Right lobe of liver (tissue), 4 donors: Measurements from ENCODE around the gene DPP10.

Source experiments
- POLR2A ChIP-seq: fragments of 450-650 bp; IDR thresholded peaks from one replicate; pipeline ENCODE4 v1.6.1; 2017; ENCODE audit warnings: antibody characterized with exemption, mild to moderate bottlenecking
- TF ChIP-seq, protein P1 (sequence below), 4 donors: fragments of 200-600 bp in 3 of 4; fragments of 450-650 bp in 1 of 4; IDR thresholded peaks; one replicate each; pipeline versions ENCODE4 v1.5.1 to v1.8.0; 2016 to 2022; ENCODE audit warnings: antibody characterized with exemption in 4 of 4, mild to moderate bottlenecking in 2 of 4
- donor health status: DM: no; HTN: no; CAD: no.
- donor health status: DM: no; HTN: no; CAD: no.
- donor health status: DM: no; HTN: yes; CAD: no.

DNA sequence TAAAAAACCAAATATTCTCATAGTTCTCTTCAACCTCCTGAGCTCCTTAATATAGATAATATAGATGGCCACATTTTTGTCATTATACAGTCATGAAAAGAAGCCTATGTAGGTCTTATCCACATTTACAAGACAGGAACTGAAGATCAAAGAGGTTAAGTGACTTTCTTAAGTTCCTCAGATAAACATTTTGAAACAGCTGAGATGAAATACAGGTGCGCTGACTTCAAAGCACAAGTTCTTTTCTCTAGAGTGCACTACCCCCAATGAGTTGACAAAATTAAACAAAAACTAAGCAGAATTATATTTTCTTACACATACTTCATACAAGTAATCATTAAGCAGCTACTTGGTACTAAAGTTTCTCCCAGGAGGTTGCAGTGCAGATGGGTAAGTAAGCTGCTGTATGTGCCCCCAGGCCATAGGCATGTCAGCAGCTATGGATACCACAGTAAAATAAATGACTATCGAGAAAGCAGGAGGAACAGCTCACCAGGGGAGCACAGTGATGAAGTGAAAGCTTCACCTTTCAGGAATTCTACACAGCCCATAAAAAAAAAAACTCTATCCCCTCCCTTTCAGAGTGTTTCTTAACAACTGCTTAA lies 199.8 kb downstream of the DPP10 start:
- TF ChIP-seq, protein P1, sequence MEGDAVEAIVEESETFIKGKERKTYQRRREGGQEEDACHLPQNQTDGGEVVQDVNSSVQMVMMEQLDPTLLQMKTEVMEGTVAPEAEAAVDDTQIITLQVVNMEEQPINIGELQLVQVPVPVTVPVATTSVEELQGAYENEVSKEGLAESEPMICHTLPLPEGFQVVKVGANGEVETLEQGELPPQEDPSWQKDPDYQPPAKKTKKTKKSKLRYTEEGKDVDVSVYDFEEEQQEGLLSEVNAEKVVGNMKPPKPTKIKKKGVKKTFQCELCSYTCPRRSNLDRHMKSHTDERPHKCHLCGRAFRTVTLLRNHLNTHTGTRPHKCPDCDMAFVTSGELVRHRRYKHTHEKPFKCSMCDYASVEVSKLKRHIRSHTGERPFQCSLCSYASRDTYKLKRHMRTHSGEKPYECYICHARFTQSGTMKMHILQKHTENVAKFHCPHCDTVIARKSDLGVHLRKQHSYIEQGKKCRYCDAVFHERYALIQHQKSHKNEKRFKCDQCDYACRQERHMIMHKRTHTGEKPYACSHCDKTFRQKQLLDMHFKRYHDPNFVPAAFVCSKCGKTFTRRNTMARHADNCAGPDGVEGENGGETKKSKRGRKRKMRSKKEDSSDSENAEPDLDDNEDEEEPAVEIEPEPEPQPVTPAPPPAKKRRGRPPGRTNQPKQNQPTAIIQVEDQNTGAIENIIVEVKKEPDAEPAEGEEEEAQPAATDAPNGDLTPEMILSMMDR (IDR thresholded peaks at IDR 0.05) = no peak
- TF ChIP-seq POLR2A = no peak
